CD4-positive, alpha-beta T cell treated with Interleukin-6 at 100 ng/mL for 8 hours (primary cell): Measurements from ENCODE around the gene CLEC11A.
"Not testable (repeated sequence)": the region's sequence is repeated elsewhere in the genome, so short reads cannot be mapped to it uniquely, and the experiment has no call there.

Experiments used
- DNase-seq: peaks from one replicate; pipeline ENCODE4 v3.0.0-alpha.2; 2020; ENCODE audit warnings: mixed read lengths, low spot score

The CLEC11A gene

GRCh38 chr19:50759076-50759475 is 35.9 kb downstream of the CLEC11A start:
- DNase-seq, result not testable (repeated sequence)

DNA sequence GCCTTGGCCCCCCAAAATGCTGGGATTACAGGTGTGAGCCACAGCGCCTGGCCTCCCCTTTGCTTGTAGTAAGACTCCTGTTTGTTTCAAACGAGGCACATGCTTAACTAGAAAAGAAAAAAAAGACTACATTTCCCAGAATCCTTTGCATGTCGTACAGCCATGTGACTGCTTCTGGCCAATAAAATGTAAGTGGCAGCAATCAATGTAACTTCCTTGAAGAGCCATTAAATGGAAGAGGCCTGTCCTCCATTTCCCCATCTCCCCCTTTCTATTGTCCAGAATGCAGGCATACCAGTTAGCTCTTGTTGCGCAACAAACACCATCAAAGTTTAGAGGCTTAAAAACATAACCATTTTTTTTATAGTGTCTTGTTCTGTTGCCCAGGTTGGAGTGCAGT is 36.7 kb downstream of the CLEC11A start:
- no peak for DNase-seq

DNA sequence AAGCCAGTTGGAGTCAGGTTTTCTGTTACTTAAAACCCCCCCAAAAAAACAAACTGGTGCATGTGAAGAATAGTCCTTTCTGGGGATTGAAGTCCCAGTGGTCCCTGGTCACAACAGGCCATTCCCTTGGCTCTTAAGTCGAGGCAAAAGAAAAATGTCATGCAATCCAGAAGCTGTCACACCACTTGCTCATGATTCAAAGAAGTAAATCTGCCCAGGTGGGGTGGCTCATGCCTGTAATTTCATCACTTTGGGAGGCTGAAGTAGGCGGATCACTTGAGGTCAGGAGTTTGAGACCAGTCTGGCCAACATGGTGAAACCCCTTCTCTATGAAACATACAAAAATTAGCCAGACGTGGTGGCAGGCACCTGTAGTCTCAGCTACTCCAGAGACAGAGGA is 38.3 kb downstream of the CLEC11A start:
- not testable (repeated sequence) for DNase-seq

GRCh38 chr19:50763521-50763920 is 40.4 kb downstream of the CLEC11A start:
- DNase-seq, result not testable (repeated sequence)

- DNase-seq, result no peak
Observed at GRCh38 chr19:50764409-50764808, 41.2 kb downstream of the CLEC11A start.

GRCh38 chr19:50766746-50767145 is 43.6 kb downstream of the CLEC11A start:
- DNase-seq, result not testable (repeated sequence)

GRCh38 chr19:50767263-50767662 is 44.1 kb downstream of the CLEC11A start:
- not testable (repeated sequence) for DNase-seq

DNA sequence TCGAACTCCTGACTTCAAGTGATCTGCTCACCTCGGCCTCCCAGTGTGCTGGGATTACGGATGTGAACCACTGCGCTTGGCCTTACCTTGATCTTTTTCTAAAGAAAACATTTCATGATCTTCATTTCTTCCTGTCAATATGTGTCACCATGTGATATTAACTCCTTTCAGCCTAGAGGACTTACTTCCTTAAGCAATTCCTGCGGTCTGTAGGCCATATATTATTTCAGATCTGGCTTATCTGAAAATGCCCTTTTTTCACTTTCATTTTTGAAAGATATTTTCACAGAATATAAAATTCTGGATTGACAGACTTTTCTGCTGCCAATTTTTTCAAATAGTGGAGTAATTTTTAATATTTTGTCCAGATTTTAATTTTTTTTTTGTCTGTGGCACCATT is 45.1 kb downstream of the CLEC11A start:
- no peak for DNase-seq

DNA sequence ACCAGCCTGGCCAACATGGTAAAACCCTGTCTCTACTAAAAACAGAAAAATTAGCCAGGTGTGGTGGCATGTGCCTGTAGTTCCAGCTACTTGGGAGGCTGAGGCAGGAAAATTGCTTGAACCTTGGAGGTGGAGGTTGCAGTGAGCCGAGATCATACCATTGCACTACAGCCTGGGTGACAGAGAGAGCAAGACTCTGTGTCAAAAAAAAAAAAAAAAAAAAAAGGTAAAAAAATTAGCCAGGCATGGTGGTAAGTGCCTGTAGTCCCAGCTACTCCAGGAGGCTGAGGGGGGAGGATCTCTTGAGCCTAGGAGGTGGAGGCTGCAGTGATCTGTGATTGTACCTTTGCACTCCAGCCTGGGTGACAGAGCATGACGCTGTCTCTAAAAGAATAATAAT is 47.0 kb downstream of the CLEC11A start, which contains the start of gene GPR32:
TSS of gene GPR32 (plus strand) at position 301 of the 400 bp plus-strand sequence. CDS start 137 bp downstream, outside the sequence.
- DNase-seq, result not testable (repeated sequence)

- DNase-seq, result no peak
Observed at GRCh38 chr19:50770888-50771287, 47.7 kb downstream of the CLEC11A start.

GRCh38 chr19:50772476-50772875 is 49.3 kb downstream of the CLEC11A start:
- no peak for DNase-seq

DNA sequence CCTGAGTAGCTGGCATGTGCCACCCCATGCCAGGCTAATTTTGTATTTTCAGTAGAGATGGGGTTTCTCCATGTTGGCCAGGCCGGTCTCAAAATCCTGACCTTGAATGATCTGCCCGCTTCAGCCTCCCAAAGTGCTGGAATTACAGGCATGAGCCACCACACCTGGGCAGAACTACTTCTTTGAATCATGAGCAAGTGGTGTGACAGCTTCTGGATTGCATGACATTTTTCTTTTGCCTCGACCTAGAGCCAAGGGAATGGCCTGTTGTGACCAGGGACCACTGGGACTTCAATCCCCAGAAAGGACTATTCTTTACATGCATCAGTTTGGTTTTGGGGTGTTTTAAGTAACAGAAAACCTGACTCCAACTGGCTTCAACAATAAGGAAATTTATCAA is 49.7 kb downstream of the CLEC11A start:
- DNase-seq, result not testable (repeated sequence)

DNA sequence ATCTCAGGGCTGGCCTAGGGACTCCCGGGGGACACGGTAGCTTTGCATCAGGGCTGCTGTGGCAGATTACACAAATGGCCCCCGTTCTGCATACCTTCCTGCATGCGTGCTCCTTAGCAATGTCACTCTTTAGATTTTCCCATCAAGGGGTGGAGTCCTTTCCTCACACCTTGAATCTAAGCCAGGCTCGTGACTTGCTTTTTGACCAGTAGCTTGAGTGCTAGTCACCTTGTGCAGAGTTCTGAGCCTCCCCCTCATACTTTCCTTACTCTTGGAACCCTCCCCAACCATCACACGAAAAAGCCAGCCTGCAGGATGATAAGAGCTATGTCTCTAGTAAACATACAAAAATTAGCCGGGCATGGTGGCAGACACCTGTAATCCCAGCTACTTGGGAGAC is 50.3 kb downstream of the CLEC11A start:
- not testable (repeated sequence) for DNase-seq
